Measurements from ENCODE around the gene SRGAP3.

The SRGAP3 gene

DNA sequence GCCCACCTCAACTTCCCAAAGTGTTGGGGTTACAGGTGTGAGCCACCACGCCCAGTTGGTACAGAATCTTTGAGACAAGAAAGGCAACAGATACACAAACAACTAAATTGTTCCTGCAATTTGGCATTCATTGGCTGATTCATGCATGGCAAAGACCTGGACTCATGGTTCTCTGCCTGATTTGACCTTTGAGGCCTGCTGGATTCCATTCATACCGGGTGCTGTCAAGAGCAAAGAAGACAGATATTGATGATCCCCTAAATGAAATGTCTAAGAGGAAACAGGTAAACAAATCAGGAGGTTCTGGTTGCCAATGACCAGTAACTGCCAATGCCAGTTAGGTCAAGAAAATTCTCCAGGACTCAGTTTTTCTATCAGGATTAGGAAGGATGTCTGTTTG is 242.2 kb downstream of the SRGAP3 start:
- DNase-seq, result no peak

DNA sequence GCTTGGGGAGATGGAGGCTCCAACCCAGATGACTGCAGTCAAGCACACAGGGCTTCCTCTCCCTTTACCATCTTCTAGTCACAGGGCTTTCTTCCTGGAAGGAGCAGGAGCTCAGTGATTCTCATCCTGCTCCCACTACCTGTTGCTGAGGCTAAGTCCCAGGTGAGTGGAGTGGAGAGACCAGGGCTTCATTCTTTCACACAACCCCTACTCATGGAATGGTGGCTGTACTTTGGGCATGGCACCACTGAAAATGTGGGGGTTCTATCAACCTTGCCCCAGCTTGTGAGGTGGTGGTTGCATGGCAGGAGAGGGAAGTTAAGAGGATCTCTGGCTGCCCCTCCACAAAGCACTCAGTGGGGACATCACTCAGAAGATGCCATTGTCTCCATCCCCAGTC is 249.4 kb downstream of the SRGAP3 start:
- no peak for DNase-seq

DNA sequence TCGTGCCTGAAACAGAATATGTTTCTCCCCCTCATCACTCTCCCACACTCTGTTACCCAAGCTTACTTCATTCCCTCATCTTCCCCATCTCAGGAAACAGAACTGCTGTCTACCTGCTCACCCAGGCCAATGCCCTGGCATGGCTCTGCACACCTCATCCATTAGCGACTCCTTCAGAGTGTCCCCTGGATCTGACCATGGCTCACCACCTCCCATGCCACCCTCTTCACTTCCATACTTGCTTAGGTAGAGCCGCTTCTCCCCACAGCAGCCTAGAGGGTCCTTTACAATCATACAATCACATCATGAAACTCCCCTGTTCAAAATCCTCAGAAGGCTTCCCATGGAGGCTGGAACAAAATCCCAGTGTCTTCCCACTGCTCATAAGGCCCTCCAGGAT is 252.3 kb downstream of the SRGAP3 start:
- DNase-seq, result no peak

DNA sequence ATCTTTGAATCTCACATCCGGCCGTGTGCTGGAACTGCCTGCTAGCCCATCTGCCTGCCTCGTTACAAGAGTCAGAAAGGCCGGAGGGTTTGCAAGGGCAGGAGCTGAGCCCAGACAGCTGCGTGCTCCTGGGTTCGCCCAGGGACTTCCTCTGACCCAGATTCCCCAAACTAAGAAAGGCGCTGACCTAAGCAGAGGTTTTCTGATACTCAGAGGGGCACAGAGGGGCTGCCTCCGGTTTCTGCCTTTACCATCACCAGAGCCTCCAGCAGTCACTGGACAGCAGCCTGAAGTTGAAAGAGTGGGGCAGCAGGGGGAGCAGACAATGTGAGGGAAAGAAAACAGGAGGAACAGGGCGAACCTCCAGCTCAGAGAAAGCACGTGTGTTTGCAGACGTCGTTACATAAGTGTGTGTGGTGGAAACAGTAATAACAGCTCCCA is 252.7 kb downstream of the SRGAP3 start:
- no peak for DNase-seq

- no peak for DNase-seq
These were observed 253.2 kb downstream of the SRGAP3 start for GRCh38 chr3:8996216-8996615.

DNA sequence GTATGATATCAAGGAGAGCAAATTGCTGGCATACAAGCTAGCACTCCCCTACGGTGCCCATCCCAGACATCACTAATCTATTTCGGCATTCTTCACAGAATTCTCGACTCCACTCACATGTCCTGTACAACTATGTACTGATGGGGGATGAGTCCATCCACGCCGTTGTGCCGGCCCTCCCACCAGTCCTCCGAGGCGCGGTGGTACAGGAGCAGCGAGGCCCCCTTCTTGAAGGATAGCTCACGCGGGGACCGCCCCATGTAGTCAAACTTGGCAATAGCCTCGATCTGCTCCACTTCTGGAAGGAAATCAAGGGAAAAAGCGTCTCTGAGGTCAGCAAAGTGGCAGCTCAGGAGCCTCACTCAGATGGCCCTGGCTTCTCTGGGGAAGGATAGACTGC is 255.2 kb downstream of the SRGAP3 start:
- DNase-seq, result no peak

GRCh38 chr3:8993331-8993730 is 256.1 kb downstream of the SRGAP3 start:
- no peak for DNase-seq

GRCh38 chr3:8992854-8993253 is 256.6 kb downstream of the SRGAP3 start:
- DNase-seq, result no peak

- DNase-seq, result no peak
These were observed 257.2 kb downstream of the SRGAP3 start for GRCh38 chr3:8992199-8992598.

DNA sequence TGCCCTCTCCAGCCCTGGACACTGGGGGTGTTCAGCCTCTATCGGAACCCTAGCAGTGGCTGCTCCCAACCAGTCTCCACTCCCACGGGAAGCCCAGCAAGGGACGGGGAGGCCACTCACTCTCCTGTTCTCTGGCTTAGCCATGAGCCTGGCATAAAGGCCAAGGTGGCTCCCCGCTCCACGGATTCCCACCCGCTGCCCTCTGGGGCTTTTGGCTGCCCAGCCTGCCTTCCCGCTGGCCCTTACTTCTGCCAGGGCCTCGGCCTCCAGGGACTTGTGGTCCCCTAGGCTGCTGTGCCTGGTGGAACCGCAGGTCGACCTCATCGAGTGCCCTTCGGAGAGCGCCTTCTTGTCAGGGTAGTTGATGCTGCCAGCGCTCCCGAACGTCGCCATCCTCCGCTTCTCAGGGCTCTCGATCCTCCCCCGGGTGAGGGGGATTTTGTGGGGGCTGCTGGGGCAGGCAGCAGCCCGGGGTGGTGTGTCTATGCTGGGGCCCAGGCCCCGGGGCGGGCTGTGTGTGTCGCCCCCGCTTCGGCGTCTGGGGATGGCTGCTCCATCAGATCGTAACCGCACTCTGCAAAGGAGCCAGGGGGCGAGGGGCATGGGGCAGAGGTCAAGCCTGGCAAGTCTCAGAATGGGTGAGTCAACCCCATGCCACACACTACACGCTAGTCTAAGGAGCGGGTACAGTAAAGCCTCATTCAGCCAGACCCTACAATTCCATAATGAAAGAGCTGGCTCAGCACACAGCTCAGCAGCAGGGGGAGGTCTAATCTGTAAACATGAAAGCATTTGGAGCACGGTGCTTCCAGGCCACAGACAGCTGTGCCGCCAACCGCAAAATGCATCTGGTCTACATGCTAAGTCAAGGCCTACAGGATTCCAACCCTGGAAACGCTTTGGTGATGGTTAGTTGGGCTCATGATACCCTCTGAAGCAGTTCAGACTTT is 258.9 kb downstream of the SRGAP3 start:
- no peak for DNase-seq

- no peak for DNase-seq
These were observed 260.5 kb downstream of the SRGAP3 start for GRCh38 chr3:8988791-8989558.

DNA sequence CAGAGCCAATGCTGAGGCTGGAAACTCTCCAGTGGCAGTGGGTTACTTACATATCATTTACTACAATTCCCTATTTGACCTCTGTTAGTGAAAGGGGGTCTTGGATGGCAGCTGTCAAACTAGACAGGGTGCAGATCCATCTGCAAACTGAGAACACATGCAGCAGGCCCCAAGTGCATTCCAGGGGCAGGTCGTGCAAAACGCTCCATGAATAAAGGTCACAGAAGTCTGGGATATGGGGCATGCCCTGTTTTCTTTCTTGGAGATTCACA is 261.1 kb downstream of the SRGAP3 start:
- DNase-seq, result no peak

DNA sequence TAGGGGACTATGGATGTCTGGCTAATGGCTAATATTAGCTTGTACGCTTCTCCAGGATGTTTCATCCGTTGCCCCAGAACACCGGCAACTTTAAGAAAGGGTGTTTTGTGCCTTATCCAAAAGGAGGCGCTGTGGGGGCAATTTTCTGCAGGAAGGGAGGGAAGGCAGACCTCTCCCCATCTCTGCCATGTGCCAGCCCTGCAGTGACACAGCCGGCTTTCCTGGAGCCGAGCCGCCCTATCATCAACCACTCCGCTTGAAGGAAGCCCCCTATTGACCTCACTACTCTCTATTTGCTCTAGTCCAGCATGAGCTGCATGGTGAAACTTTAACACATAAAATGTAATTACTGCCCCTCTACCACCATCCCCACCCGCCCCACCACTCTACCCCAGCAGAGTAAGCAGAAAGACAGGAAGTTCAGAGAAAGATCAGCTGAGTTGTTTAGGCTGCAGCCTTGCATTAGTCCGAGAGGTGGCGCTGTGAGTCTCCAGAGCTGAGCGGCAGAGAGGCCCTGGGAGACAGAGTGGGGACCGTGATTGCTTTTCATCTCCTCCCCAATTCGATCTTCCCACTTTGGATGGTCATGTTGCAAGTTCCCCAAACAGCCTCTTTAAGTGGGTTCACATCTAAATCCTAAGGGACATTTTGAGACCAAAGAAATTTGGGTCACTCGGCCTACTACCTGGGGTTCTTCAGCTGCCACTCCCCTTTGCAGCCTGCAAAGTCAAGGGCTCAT is 261.6 kb downstream of the SRGAP3 start:
- peak; percentile 59 for DNase-seq

DNA sequence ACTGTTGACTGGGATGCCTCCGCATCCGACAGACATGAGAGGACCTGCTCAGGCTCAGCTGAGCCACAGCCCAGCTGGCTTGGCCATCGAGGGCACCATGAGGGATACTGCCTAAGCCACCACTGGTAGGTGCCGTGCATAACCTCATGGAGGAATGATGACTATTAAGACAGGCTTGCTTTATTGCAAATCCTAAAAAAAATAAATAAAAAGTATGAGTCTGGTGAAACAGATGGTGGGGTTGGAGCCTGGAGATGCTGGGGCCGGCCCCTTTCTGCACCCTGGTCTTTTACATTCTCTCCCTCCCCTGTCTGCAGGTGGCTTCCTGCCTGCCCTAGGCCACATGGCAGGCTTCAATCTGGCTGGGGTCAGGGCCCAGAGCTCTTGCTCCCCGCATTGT is 262.2 kb downstream of the SRGAP3 start:
- no peak for DNase-seq

- DNase-seq, result no peak
These were observed 262.7 kb downstream of the SRGAP3 start for GRCh38 chr3:8986741-8987140.

- DNase-seq, result no peak
These were observed 263.6 kb downstream of the SRGAP3 start for GRCh38 chr3:8985876-8986275.

DNA sequence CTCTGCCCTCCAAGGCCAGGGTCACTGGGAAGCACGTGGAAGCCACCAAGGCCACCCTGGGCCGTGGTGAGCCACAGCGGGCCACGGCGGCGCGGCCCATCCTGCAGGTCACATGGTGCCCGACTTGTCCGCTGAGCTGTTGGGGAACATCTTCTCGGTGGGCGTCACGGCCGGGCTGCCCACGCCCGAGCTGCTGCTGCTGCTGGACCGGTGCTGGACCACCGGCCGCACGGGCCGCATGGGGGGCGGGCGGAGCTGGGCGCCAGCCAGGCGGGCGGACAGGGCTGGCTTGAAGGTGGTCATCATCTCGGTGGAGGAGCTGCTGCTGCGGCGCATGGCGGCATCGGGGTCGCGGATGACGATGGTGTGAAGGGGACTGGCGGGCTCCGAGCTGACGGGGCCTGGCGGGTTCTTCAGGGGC is 264.0 kb downstream of the SRGAP3 start:
- DNase-seq, result no peak

DNA sequence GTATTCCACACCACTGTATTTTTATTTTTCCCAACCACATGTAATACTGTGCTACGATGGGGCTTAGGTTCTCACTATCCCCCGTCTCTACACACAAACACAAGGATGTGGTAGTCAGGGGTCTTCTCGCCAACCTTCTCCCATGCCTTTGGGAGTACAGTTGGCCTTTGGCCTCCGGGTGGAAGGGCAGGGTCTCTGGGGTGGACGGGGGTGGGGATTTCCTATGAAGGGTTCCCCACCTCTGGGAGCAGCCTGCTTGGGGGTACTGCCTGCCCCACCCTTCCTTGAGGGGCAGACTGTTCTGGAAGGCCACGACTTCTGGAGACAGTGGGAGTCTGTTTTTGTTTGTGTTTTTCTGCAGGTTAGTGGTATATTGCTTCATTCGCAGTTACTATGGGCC is 264.9 kb downstream of the SRGAP3 start:
- DNase-seq, result no peak

GRCh38 chr3:8984081-8984480 is 265.4 kb downstream of the SRGAP3 start:
- no peak for DNase-seq

GRCh38 chr3:8983591-8983990 is 265.9 kb downstream of the SRGAP3 start:
- DNase-seq, result no peak

DNA sequence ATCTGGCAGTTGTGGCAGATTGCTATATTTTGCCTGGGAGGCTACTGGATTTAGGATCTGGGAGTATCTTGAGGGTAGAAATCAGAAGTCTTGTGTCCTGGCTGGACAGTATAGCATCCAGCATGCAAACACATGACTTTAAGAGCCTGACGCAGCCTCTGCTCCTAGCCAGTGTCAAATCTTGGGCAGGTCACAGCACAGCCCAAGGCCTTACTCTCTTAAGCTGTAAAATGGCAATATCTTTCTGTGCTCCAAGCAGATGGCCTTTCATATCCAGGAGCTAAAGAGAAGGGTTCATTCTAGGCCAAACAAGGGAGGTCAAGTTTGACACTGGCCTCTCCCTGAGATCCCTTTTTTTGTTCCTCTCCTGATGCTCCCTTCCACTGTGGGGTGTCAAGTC is 266.4 kb downstream of the SRGAP3 start:
- no peak for DNase-seq

GRCh38 chr3:8982509-8982908 is 266.9 kb downstream of the SRGAP3 start:
- no peak for DNase-seq

DNA sequence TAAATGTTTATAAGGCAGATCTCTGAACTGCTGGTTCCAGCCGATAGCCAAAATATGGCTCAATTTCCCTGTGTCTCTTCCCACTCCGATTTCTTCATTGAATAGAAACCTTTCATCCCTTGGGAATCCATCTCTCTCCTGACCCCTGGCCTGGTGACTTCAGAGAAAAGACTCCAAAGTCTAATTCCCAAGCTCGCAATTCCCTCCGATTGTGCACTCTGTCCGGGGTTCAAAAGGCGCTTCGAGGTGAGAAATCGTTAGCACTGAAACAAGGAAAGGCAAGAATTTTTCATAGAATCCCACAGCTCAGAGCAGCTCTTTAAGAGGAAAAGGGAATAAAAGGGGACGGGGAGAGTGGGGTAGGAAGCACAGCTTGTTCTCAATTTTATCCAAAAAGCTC is 267.7 kb downstream of the SRGAP3 start:
- DNase-seq, result no peak

DNA sequence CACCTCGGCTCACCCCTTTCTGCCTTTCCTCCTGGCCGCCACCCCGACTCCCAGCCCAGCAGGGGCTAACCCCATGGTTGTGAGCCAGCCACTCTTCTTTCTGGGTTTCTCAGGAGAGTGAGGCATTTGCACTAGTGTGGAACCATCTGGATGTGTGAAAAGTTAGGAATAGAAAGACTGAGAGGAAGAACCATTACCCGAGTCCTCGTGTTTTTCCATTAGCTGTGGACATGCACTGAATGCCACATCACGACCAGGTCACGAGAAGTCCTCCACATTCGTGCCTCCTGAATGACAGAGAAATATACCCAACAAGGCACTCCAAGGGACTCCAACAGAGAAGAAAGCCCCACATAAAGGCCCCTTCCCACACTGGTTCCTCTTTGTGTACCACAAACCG is 268.1 kb downstream of the SRGAP3 start:
- no peak for DNase-seq

All from hematopoietic multipotent progenitor cell treated with erythropoietin and hydrocortisone succinate and interleukin-3 and kit ligand, for 8 days (in vitro differentiated cells).